PC-3 (cell line): ENCODE data around the gene TNFSF8.

Experiments
- EZH2 ChIP-seq: fragments of 300-600 bp; sonication (generic); IDR thresholded peaks from one replicate; pipeline ENCODE4 v1.6.1; 2017; ENCODE audit warnings: antibody characterized with exemption, mild to moderate bottlenecking, low read length; ENCODE audit not compliant: unreplicated experiment
- EZH2phosphoT487 ChIP-seq: fragments of 300-600 bp; sonication (generic); IDR thresholded peaks from 2 replicates; pipeline ENCODE4 v1.6.1; 2018; ENCODE audit warnings: mild to moderate bottlenecking, antibody characterized with exemption, low read length, borderline replicate concordance
- TF ChIP-seq, protein P1 (sequence below): fragments of 300-600 bp; sonication (generic); conservative IDR thresholded peaks from 2 replicates; pipeline ENCODE4 v1.5.1; 2017; ENCODE audit warnings: antibody characterized with exemption, low read depth, mild to moderate bottlenecking, low read length

GRCh38 chr9:114930056-114930812 is at the start of gene TNFSF8:
- no peak for TF ChIP-seq EZH2
- TF ChIP-seq, protein P1, sequence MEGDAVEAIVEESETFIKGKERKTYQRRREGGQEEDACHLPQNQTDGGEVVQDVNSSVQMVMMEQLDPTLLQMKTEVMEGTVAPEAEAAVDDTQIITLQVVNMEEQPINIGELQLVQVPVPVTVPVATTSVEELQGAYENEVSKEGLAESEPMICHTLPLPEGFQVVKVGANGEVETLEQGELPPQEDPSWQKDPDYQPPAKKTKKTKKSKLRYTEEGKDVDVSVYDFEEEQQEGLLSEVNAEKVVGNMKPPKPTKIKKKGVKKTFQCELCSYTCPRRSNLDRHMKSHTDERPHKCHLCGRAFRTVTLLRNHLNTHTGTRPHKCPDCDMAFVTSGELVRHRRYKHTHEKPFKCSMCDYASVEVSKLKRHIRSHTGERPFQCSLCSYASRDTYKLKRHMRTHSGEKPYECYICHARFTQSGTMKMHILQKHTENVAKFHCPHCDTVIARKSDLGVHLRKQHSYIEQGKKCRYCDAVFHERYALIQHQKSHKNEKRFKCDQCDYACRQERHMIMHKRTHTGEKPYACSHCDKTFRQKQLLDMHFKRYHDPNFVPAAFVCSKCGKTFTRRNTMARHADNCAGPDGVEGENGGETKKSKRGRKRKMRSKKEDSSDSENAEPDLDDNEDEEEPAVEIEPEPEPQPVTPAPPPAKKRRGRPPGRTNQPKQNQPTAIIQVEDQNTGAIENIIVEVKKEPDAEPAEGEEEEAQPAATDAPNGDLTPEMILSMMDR = no peak
- no peak for TF ChIP-seq EZH2phosphoT487
